ENCODE results near the gene FAM3A.

DNA sequence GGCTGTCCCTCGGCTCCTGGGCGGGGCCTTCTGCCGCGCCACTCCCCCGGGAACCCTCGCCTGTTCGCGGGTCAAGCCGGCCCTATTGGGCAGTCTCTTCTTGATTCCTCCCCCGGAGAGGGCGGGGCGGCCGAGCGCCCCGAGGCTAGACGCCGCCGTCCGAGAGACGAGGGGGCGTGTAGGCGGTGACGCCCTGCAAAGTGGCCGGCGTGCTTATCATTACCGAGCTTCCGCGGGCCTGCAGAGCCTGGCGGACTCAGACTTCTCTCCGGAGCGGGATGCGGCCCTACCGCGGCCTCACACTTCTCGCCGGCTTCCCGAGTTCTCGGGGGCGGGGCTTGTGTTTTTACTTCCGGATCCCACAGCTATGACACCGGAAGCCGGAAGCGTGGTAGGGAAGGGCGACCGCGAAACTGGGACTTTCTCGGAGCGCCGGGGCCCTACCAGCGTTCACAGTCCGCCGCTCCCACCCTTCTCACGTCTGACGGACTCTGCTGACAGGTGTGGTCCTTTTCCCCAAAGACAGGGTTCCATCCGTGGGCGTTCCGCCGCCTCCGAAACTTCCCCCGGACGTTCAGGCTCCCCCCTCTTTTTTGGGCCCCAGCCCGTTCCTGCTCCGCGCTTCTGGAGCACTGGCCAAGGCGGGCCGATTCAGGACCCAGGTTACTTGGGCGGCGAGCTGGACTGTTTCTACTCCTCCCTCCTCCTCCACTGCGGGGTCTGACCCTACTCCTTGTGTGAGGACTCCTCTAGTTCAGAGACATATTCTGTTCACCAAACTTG, 31.4 kb upstream of the FAM3A start, which contains the start of gene IKBKG:
- TF ChIP-seq, protein P1, sequence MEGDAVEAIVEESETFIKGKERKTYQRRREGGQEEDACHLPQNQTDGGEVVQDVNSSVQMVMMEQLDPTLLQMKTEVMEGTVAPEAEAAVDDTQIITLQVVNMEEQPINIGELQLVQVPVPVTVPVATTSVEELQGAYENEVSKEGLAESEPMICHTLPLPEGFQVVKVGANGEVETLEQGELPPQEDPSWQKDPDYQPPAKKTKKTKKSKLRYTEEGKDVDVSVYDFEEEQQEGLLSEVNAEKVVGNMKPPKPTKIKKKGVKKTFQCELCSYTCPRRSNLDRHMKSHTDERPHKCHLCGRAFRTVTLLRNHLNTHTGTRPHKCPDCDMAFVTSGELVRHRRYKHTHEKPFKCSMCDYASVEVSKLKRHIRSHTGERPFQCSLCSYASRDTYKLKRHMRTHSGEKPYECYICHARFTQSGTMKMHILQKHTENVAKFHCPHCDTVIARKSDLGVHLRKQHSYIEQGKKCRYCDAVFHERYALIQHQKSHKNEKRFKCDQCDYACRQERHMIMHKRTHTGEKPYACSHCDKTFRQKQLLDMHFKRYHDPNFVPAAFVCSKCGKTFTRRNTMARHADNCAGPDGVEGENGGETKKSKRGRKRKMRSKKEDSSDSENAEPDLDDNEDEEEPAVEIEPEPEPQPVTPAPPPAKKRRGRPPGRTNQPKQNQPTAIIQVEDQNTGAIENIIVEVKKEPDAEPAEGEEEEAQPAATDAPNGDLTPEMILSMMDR (conservative IDR thresholded peaks at IDR 0.05; ENCODE audit: low read depth, low read length) = no peak
- TF ChIP-seq EZH2 (IDR thresholded peaks at IDR 0.05; ENCODE audit: borderline replicate concordance, low read depth, low read length, poor library complexity, severe bottlenecking) = no peak

All from A673 (cell line).